GM23338 (cell line): ENCODE results near the gene PDE1A. TPM values are rescaled to one million over a fixed set of nuclear protein-coding genes. Genes with fewer than 3 reads are reported as not detected.

Experiments
- ATAC-seq: fragments of 200-7000 bp; cut with Tn5 transposase; 3 replicates; pipeline ENCODE4 v1.9.1; 2020
- DNase-seq: peaks from one replicate; pipeline ENCODE4 v3.0.0-alpha.2; 2015; ENCODE audit warnings: low spot score
- H2AFZ ChIP-seq: fragments of 200-600 bp; sonication (generic); 2 replicates; pipeline ENCODE4 v1.8.0; 2016; ENCODE audit warnings: antibody characterized with exemption, mild to moderate bottlenecking, moderate library complexity
- H3F3A ChIP-seq: fragments of 200-600 bp; sonication (generic); replicated peaks from 2 replicates; pipeline ENCODE4 v1.8.0; 2017; ENCODE audit warnings: antibody characterized with exemption, mixed run types, low read depth
- H3K27ac ChIP-seq: fragments of 200-600 bp; sonication (generic); 2 replicates; pipeline ENCODE4 v1.6.1; 2016; ENCODE audit warnings: low read depth
- H3K27me3 ChIP-seq: fragments of 200-600 bp; sonication (generic); 2 replicates; pipeline ENCODE4 v1.8.0; 2016; ENCODE audit warnings: mild to moderate bottlenecking, mixed run types, moderate library complexity; ENCODE audit not compliant: insufficient read depth
- H3K36me3 ChIP-seq: fragments of 200-600 bp; sonication (generic); 2 replicates; pipeline ENCODE4 v1.8.0; 2016; ENCODE audit warnings: mild to moderate bottlenecking; ENCODE audit not compliant: insufficient read depth
- H3K4me1 ChIP-seq: fragments of 200-600 bp; sonication (generic); 2 replicates; pipeline ENCODE4 v1.8.0; 2016; ENCODE audit warnings: mild to moderate bottlenecking, moderate library complexity; ENCODE audit not compliant: insufficient read depth
- H3K4me2 ChIP-seq: fragments of 200-600 bp; sonication (generic); 2 replicates; pipeline ENCODE4 v1.7.1; 2017; ENCODE audit warnings: mixed run types
- H3K4me3 ChIP-seq: fragments of 200-600 bp; sonication (generic); 2 replicates; pipeline ENCODE4 v1.6.1; 2016; ENCODE audit warnings: mixed run types
- H3K79me2 ChIP-seq: fragments of 200-600 bp; sonication (generic); replicated peaks from 2 replicates; pipeline ENCODE4 v1.8.0; 2017; ENCODE audit warnings: mild to moderate bottlenecking; ENCODE audit not compliant: insufficient read depth
- H3K9me2 ChIP-seq: fragments of 200-600 bp; sonication (generic); 2 replicates; pipeline ENCODE4 v1.8.0; 2017; ENCODE audit not compliant: insufficient read depth
- H4K20me1 ChIP-seq: fragments of 200-600 bp; sonication (generic); replicated peaks from 2 replicates; pipeline ENCODE4 v1.8.0; 2017; ENCODE audit warnings: mild to moderate bottlenecking; ENCODE audit not compliant: insufficient read depth
- H3K27ac Mint-ChIP-seq: 2 replicates; pipeline ENCODE4 v1.8.0; 2020; ENCODE audit warnings: inconsistent platforms, mild to moderate bottlenecking, moderate library complexity, mixed read lengths
- H3K27me3 Mint-ChIP-seq: 3 replicates; pipeline ENCODE4 v1.8.0; 2022; ENCODE audit warnings: low read depth, mild to moderate bottlenecking, moderate library complexity, mixed read lengths, inconsistent platforms; ENCODE audit not compliant: insufficient read depth, poor library complexity
- H3K36me3 Mint-ChIP-seq: 3 replicates; pipeline ENCODE4 v1.8.0; 2021; ENCODE audit warnings: low read depth, mild to moderate bottlenecking, inconsistent platforms, moderate library complexity, mixed read lengths
- H3K4me1 Mint-ChIP-seq: 3 replicates; pipeline ENCODE4 v1.8.0; 2020; ENCODE audit warnings: mild to moderate bottlenecking, inconsistent platforms, mixed read lengths
- H3K4me3 Mint-ChIP-seq: 3 replicates; pipeline ENCODE4 v1.8.0; 2021; ENCODE audit warnings: moderate library complexity, mild to moderate bottlenecking, inconsistent platforms, mixed read lengths
- H3K9me3 Mint-ChIP-seq: 3 replicates; pipeline ENCODE4 v1.8.0; 2020; ENCODE audit warnings: moderate library complexity, mild to moderate bottlenecking, inconsistent platforms, mixed read lengths
- CREB1 ChIP-seq: fragments of 250-450 bp; sonication (Bioruptor Pico); IDR thresholded peaks from 2 replicates; pipeline ENCODE4 v1.5.0; 2020; ENCODE audit warnings: low read depth, mild to moderate bottlenecking, moderate library complexity
- CTCF ChIP-seq, 2 experiments: fragments of 200-600 bp in 1 of 2; sonication (generic) in 1 of 2; conservative IDR thresholded peaks; 2 replicates each; pipeline versions ENCODE4 v1.5.1 to v1.6.1; 2016 to 2017; ENCODE audit warnings: antibody characterized with exemption in 2 of 2, low read depth in 2 of 2, mild to moderate bottlenecking in 2 of 2, moderate library complexity in 1 of 2
- ETS1 ChIP-seq: IDR thresholded peaks from 2 replicates; pipeline ENCODE4 v1.6.1; 2016; ENCODE audit warnings: antibody characterized with exemption
- EZH2 ChIP-seq: fragments of 200-600 bp; sonication (generic); IDR thresholded peaks from one replicate; pipeline ENCODE4 v1.8.0; 2017; ENCODE audit warnings: antibody characterized with exemption, mild to moderate bottlenecking, low read depth; ENCODE audit not compliant: unreplicated experiment
- EZH2phosphoT487 ChIP-seq: fragments of 200-600 bp; sonication (generic); IDR thresholded peaks from one replicate; pipeline ENCODE4 v1.8.1; 2018; ENCODE audit warnings: antibody characterized with exemption; ENCODE audit not compliant: unreplicated experiment
- NANOG ChIP-seq: IDR thresholded peaks from 2 replicates; pipeline ENCODE4 v1.6.1; 2016; ENCODE audit warnings: antibody characterized with exemption, borderline replicate concordance
- POLR2AphosphoS5 ChIP-seq: IDR thresholded peaks from 2 replicates; pipeline ENCODE4 v1.6.1; 2016; ENCODE audit warnings: antibody characterized with exemption, low read depth
- REST ChIP-seq: IDR thresholded peaks from one replicate; pipeline ENCODE4 v1.6.1; 2018; ENCODE audit warnings: antibody characterized with exemption; ENCODE audit not compliant: unreplicated experiment
- ZNF331 ChIP-seq: fragments of 250-450 bp; sonication (Bioruptor Pico); IDR thresholded peaks from 2 replicates; pipeline ENCODE4 v1.5.0; 2020; ENCODE audit warnings: low read depth, mild to moderate bottlenecking, moderate library complexity
- polyA plus RNA-seq: library from polyadenylated mRNA; unstranded; fragments of >200 nt; fragmentation: Nextera tagmentation; extraction: Ambion mirVana; gene quantifications from 2 replicates; pipeline ENCODE4 v1.2.1, GENCODE V29; 2016
- total RNA-seq: library from RNA; depleted of rRNA; stranded (reverse); fragments of >200 nt; shearing (Covaris generic); gene quantifications from 2 replicates; pipeline ENCODE4 v1.2.3, GENCODE V29; 2014
- TF ChIP-seq, protein P1 (sequence below): fragments of 250-450 bp; sonication (Bioruptor Pico); IDR thresholded peaks from 2 replicates; pipeline ENCODE4 v1.5.0; 2020; ENCODE audit warnings: mild to moderate bottlenecking, moderate library complexity

The PDE1A gene
- total and polyA plus RNA-seq, 2 experiments from 2014 or later, result 0.28 to 0.31 TPM

GRCh38 chr2:182330451-182331305 is 96.2 kb downstream of the PDE1A start:
- H3K27ac Mint-ChIP-seq, result no peak overlapping the region
- DNase-seq (no peak), ATAC-seq (no peak)
- peaks cover 10% of the 10 kb centered on the region for H3K9me2 ChIP-seq
- H3K4me3 ChIP-seq, result no peak overlapping the region
- H3K4me1 Mint-ChIP-seq, result no peaks in the 10 kb centered on the region
- no peaks in the 10 kb centered on the region for H3K79me2 ChIP-seq
- no peak overlapping the region for H3K27ac ChIP-seq
- no peaks in the 10 kb centered on the region for H3K36me3 ChIP-seq
- H3K4me3 Mint-ChIP-seq, result no peak overlapping the region
- TF ChIP-seq POLR2AphosphoS5, result no peak
- no peak for TF ChIP-seq REST
- TF ChIP-seq EZH2, result no peak
- TF ChIP-seq NANOG, result no peak
- no peak for TF ChIP-seq CREB1
- no peak for TF ChIP-seq CTCF (conservative IDR thresholded peaks at IDR 0.05; ENCODE audit: low read depth in 2 of 2)
- TF ChIP-seq ETS1, result no peak
- TF ChIP-seq EZH2phosphoT487, result no peak
- no peak for TF ChIP-seq ZNF331 (CRISPR knock-in tag)
- TF ChIP-seq, protein P1, sequence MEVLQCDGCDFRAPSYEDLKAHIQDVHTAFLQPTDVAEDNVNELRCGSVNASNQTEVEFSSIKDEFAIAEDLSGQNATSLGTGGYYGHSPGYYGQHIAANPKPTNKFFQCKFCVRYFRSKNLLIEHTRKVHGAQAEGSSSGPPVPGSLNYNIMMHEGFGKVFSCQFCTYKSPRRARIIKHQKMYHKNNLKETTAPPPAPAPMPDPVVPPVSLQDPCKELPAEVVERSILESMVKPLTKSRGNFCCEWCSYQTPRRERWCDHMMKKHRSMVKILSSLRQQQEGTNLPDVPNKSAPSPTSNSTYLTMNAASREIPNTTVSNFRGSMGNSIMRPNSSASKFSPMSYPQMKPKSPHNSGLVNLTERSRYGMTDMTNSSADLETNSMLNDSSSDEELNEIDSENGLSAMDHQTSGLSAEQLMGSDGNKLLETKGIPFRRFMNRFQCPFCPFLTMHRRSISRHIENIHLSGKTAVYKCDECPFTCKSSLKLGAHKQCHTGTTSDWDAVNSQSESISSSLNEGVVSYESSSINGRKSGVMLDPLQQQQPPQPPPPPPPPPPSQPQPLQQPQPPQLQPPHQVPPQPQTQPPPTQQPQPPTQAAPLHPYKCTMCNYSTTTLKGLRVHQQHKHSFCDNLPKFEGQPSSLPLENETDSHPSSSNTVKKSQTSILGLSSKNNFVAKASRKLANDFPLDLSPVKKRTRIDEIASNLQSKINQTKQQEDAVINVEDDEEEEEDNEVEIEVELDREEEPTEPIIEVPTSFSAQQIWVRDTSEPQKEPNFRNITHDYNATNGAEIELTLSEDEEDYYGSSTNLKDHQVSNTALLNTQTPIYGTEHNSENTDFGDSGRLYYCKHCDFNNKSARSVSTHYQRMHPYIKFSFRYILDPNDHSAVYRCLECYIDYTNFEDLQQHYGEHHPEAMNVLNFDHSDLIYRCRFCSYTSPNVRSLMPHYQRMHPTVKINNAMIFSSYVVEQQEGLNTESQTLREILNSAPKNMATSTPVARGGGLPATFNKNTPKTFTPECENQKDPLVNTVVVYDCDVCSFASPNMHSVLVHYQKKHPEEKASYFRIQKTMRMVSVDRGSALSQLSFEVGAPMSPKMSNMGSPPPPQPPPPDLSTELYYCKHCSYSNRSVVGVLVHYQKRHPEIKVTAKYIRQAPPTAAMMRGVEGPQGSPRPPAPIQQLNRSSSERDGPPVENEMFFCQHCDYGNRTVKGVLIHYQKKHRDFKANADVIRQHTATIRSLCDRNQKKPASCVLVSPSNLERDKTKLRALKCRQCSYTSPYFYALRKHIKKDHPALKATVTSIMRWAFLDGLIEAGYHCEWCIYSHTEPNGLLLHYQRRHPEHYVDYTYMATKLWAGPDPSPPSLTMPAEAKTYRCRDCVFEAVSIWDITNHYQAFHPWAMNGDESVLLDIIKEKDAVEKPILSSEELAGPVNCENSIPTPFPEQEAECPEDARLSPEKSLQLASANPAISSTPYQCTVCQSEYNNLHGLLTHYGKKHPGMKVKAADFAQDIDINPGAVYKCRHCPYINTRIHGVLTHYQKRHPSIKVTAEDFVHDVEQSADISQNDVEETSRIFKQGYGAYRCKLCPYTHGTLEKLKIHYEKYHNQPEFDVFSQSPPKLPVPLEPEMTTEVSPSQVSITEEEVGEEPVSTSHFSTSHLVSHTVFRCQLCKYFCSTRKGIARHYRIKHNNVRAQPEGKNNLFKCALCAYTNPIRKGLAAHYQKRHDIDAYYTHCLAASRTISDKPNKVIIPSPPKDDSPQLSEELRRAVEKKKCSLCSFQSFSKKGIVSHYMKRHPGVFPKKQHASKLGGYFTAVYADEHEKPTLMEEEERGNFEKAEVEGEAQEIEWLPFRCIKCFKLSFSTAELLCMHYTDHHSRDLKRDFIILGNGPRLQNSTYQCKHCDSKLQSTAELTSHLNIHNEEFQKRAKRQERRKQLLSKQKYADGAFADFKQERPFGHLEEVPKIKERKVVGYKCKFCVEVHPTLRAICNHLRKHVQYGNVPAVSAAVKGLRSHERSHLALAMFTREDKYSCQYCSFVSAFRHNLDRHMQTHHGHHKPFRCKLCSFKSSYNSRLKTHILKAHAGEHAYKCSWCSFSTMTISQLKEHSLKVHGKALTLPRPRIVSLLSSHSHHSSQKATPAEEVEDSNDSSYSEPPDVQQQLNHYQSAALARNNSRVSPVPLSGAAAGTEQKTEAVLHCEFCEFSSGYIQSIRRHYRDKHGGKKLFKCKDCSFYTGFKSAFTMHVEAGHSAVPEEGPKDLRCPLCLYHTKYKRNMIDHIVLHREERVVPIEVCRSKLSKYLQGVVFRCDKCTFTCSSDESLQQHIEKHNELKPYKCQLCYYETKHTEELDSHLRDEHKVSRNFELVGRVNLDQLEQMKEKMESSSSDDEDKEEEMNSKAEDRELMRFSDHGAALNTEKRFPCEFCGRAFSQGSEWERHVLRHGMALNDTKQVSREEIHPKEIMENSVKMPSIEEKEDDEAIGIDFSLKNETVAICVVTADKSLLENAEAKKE, result no peak
- H3K4me1 ChIP-seq, result no peaks in the 10 kb centered on the region
- no peak overlapping the region for H2AFZ ChIP-seq
- no peaks in the 10 kb centered on the region for H3F3A ChIP-seq
- H3K4me2 ChIP-seq, result no peak overlapping the region
- H3K36me3 Mint-ChIP-seq, result no peaks in the 10 kb centered on the region
- no peaks in the 10 kb centered on the region for H3K27me3 ChIP-seq
- no peaks in the 10 kb centered on the region for H3K27me3 Mint-ChIP-seq
- no peaks in the 10 kb centered on the region for H4K20me1 ChIP-seq
- H3K9me3 Mint-ChIP-seq, result peaks cover 9% of the 10 kb centered on the region; the same call in 1 of the 3 replicates
